Adipocyte (in vitro differentiated cells): ENCODE measurements around the gene MIDN.
"Not testable (repeated sequence)": the region's sequence is repeated elsewhere in the genome, so short reads cannot be mapped to it uniquely, and the experiment has no call there.

Experiments used
- DNase-seq: peaks from one replicate; pipeline ENCODE4 v3.0.0-alpha.2; 2015; ENCODE audit warnings: low read depth
- H3K27me3 ChIP-seq: replicated peaks from 2 replicates; pipeline ENCODE4 v1.7.0; 2013; ENCODE audit warnings: mild to moderate bottlenecking, low read length, moderate library complexity; ENCODE audit not compliant: control insufficient read depth, insufficient read depth
- H3K36me3 ChIP-seq: 2 replicates; pipeline ENCODE4 v1.7.0; 2013; ENCODE audit warnings: low read length, mild to moderate bottlenecking, moderate library complexity; ENCODE audit not compliant: control insufficient read depth, insufficient read depth, severe bottlenecking
- H3K4me1 ChIP-seq: 2 replicates; pipeline ENCODE4 v1.7.0; 2013; ENCODE audit warnings: mild to moderate bottlenecking, low read length, moderate library complexity; ENCODE audit not compliant: control insufficient read depth, insufficient read depth
- H3K4me3 ChIP-seq: 2 replicates; pipeline ENCODE4 v1.7.0; 2013; ENCODE audit warnings: mild to moderate bottlenecking, low read length, moderate library complexity
- H3K9ac ChIP-seq: 2 replicates; pipeline ENCODE4 v1.7.0; 2013; ENCODE audit warnings: mild to moderate bottlenecking, low read length, moderate library complexity
- H3K9me3 ChIP-seq: 2 replicates; pipeline ENCODE4 v1.7.0; 2013; ENCODE audit warnings: mild to moderate bottlenecking, low read length, moderate library complexity; ENCODE audit not compliant: control insufficient read depth

MIDN gene

GRCh38 chr19:1248139-1248785, at the start of gene MIDN:
MIDN (plus strand) TSS chr19:1248583; CDS start chr19:1250297, 1,714 bp downstream.
- no peaks in the 10 kb centered on the region for H3K27me3 ChIP-seq
- peak within 1 kb of the TSS; percentile 89 for H3K9ac ChIP-seq
- peaks cover 29% of the 10 kb centered on the region for H3K4me1 ChIP-seq
- DNase-seq, result peak; percentile 92
- H3K36me3 ChIP-seq, result peaks cover 6% of the 10 kb centered on the region
- H3K4me3 ChIP-seq, result peak within 1 kb of the TSS; percentile 81
- no peaks in the 10 kb centered on the region for H3K9me3 ChIP-seq

GRCh38 chr19:1199531-1199930, 48.9 kb upstream of the MIDN start:
- Histone ChIP-seq H3K36me3 (no peaks in the 10 kb centered on the region), H3K9me3 (no peaks in the 10 kb centered on the region), H3K27me3 (no peaks in the 10 kb centered on the region), H3K9ac (no peak overlapping the region), H3K4me1 (peaks cover 15% of the 10 kb centered on the region), H3K4me3 (no peak overlapping the region)
- no peak for DNase-seq

- H3K9me3 ChIP-seq, DNase-seq, H3K27me3 ChIP-seq, H3K36me3 ChIP-seq, H3K9ac ChIP-seq, H3K4me3 ChIP-seq: not testable (repeated sequence)
- peaks cover 21% of the 10 kb centered on the region for H3K4me1 ChIP-seq
These were observed 47.8 kb upstream of the MIDN start for GRCh38 chr19:1200614-1201013.

GRCh38 chr19:1205114-1206099, 43.0 kb upstream of the MIDN start, which contains the start of gene STK11:
STK11 (plus strand) TSS chr19:1205778; CDS start chr19:1206914, 1,136 bp downstream.
- no peaks in the 10 kb centered on the region for H3K36me3 ChIP-seq
- H3K4me3 ChIP-seq, result peak within 1 kb of the TSS; percentile 95
- H3K27me3 ChIP-seq, result no peaks in the 10 kb centered on the region
- peaks cover 40% of the 10 kb centered on the region for H3K4me1 ChIP-seq
- H3K9ac ChIP-seq, result peak within 1 kb of the TSS; percentile 95
- no peaks in the 10 kb centered on the region for H3K9me3 ChIP-seq
- peak; percentile 99 for DNase-seq

- peaks cover 41% of the 10 kb centered on the region for H3K4me1 ChIP-seq
- DNase-seq, result peak; percentile 29
- no peaks in the 10 kb centered on the region for H3K9me3 ChIP-seq
- H3K27me3 ChIP-seq, result no peaks in the 10 kb centered on the region
- no peaks in the 10 kb centered on the region for H3K36me3 ChIP-seq
- peak overlapping the region; percentile 95 for H3K4me3 ChIP-seq
- H3K9ac ChIP-seq, result peak overlapping the region; percentile 95
These were observed 42.1 kb upstream of the MIDN start for GRCh38 chr19:1206150-1206863.

GRCh38 chr19:1206864-1207450, 41.4 kb upstream of the MIDN start:
- H3K9ac ChIP-seq, result peak overlapping the region; percentile 95
- peaks cover 46% of the 10 kb centered on the region for H3K4me1 ChIP-seq
- DNase-seq, result no peak
- no peaks in the 10 kb centered on the region for H3K9me3 ChIP-seq
- no peaks in the 10 kb centered on the region for H3K36me3 ChIP-seq
- peak overlapping the region; percentile 95 for H3K4me3 ChIP-seq
- H3K27me3 ChIP-seq, result no peaks in the 10 kb centered on the region

- Histone ChIP-seq H3K9ac (peak overlapping the region; percentile 62), H3K4me1 (peaks cover 43% of the 10 kb centered on the region), H3K4me3 (peak overlapping the region; percentile 32)
- H3K36me3 ChIP-seq, H3K27me3 ChIP-seq, H3K9me3 ChIP-seq: not testable (repeated sequence)
- peak; percentile 49 for DNase-seq
These were observed 39.6 kb upstream of the MIDN start for GRCh38 chr19:1208830-1209229.

GRCh38 chr19:1210227-1210538, 38.2 kb upstream of the MIDN start:
- no peaks in the 10 kb centered on the region for H3K27me3 ChIP-seq
- no peak for DNase-seq
- H3K4me1 ChIP-seq, result peaks cover 44% of the 10 kb centered on the region
- peak overlapping the region; percentile 33 for H3K9ac ChIP-seq
- H3K9me3 ChIP-seq, result no peaks in the 10 kb centered on the region
- no peak overlapping the region for H3K4me3 ChIP-seq
- H3K36me3 ChIP-seq, result peaks cover 7% of the 10 kb centered on the region

- Histone ChIP-seq H3K27me3 (no peaks in the 10 kb centered on the region), H3K4me3 (no peak overlapping the region), H3K9me3 (no peaks in the 10 kb centered on the region), H3K36me3 (peaks cover 9% of the 10 kb centered on the region), H3K9ac (no peak overlapping the region), H3K4me1 (peaks cover 51% of the 10 kb centered on the region)
- DNase-seq, result no peak
These were observed 36.7 kb upstream of the MIDN start for GRCh38 chr19:1211494-1212234.

GRCh38 chr19:1213391-1214286, 34.7 kb upstream of the MIDN start:
- H3K9me3 ChIP-seq, result no peaks in the 10 kb centered on the region
- H3K4me3 ChIP-seq, result no peak overlapping the region
- peaks cover 47% of the 10 kb centered on the region for H3K4me1 ChIP-seq
- H3K9ac ChIP-seq, result no peak overlapping the region
- no peak for DNase-seq
- no peaks in the 10 kb centered on the region for H3K27me3 ChIP-seq
- peaks cover 12% of the 10 kb centered on the region for H3K36me3 ChIP-seq
